OCI-LY7 (cell line): ENCODE measurements around the gene CCDC146.
"Not testable (repeated sequence)": the region's sequence is repeated elsewhere in the genome, so short reads cannot be mapped to it uniquely, and the experiment has no call there.

ENCODE experiments used
- EZH2phosphoT487 ChIP-seq: fragments of 200-600 bp; sonication (generic); IDR thresholded peaks from 2 replicates; pipeline ENCODE4 v1.6.1; 2018; ENCODE audit warnings: low read depth, borderline replicate concordance, mild to moderate bottlenecking, mixed run types, antibody characterized with exemption, low read length, moderate library complexity, mixed read lengths
- TF ChIP-seq, protein P1 (sequence below): fragments of 200-600 bp; sonication (generic); conservative IDR thresholded peaks from 2 replicates; pipeline ENCODE4 v1.5.1; 2014; ENCODE audit warnings: mild to moderate bottlenecking, antibody characterized with exemption, low read length, moderate library complexity, mixed read lengths

DNA sequence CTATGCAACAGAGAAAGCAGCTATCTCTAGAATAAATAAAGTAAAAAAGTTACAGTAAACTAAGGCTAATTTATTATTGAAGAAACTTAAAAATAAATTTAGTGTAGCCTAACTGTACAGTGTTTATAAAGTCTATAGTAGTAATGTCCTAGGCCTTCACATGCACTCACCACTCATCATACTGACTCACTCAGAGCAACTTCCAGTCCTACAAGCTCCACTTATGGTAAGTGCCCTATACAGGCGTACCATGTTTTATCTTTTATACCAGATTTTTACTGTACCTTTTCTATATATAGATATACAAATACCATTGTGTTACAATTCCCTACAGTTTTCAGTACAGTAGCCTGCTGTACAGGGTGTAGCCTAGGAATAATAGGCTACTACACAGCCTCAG lies 40.2 kb upstream of the CCDC146 start:
- TF ChIP-seq, protein P1, sequence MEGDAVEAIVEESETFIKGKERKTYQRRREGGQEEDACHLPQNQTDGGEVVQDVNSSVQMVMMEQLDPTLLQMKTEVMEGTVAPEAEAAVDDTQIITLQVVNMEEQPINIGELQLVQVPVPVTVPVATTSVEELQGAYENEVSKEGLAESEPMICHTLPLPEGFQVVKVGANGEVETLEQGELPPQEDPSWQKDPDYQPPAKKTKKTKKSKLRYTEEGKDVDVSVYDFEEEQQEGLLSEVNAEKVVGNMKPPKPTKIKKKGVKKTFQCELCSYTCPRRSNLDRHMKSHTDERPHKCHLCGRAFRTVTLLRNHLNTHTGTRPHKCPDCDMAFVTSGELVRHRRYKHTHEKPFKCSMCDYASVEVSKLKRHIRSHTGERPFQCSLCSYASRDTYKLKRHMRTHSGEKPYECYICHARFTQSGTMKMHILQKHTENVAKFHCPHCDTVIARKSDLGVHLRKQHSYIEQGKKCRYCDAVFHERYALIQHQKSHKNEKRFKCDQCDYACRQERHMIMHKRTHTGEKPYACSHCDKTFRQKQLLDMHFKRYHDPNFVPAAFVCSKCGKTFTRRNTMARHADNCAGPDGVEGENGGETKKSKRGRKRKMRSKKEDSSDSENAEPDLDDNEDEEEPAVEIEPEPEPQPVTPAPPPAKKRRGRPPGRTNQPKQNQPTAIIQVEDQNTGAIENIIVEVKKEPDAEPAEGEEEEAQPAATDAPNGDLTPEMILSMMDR, result not testable (repeated sequence)
- TF ChIP-seq EZH2phosphoT487, result not testable (repeated sequence)
